GM12875 (cell line): ENCODE measurements around the gene MAP3K10.

Experiments
- H3K4me3 ChIP-seq: one replicate; pipeline ENCODE4 v1.5.1; 2011; ENCODE audit warnings: low read depth, low read length, control low read depth
- TF ChIP-seq, protein P1 (sequence below): IDR thresholded peaks from 2 replicates; pipeline ENCODE4 v1.5.1; 2011; ENCODE audit warnings: low read depth, mild to moderate bottlenecking, control low read depth, inconsistent platforms, low read length, moderate library complexity, borderline replicate concordance; ENCODE audit not compliant: insufficient read depth

MAP3K10 gene

DNA sequence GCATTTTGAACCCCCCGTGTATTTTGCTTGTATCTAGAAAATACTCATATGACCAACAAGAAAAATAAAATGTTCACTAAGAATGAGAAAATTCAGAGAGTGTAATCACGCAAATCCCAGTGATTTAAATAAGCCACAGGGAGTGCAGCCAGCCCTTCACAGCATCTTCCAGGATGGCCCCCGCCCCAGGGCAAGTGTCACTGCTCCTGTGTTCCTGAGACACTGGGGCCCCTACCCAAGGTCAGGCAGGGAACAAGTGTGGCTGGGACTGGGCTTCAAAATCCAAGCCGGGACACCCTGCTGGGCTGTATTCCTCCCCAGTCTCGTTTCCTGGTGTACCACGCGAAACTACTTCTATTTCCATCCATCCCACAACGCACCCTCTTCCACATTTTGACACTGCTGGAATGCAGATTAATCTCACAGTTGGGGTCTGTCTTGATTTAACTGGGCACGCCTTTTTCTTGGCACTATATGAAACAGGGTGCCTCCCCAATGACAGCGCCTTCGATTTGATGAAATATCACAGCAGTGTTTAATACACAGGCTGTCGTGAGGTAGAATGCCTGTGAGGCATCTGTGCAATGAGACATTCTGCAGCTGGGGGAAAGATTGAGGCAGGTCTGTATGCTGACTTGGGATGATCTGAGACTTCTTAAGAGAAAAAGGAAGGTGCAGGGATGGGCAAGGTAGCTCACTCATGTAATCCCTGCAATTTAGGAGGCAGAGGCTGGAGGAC is 53.5 kb downstream of the MAP3K10 start:
- no peak overlapping the region for H3K4me3 ChIP-seq
- TF ChIP-seq, protein P1, sequence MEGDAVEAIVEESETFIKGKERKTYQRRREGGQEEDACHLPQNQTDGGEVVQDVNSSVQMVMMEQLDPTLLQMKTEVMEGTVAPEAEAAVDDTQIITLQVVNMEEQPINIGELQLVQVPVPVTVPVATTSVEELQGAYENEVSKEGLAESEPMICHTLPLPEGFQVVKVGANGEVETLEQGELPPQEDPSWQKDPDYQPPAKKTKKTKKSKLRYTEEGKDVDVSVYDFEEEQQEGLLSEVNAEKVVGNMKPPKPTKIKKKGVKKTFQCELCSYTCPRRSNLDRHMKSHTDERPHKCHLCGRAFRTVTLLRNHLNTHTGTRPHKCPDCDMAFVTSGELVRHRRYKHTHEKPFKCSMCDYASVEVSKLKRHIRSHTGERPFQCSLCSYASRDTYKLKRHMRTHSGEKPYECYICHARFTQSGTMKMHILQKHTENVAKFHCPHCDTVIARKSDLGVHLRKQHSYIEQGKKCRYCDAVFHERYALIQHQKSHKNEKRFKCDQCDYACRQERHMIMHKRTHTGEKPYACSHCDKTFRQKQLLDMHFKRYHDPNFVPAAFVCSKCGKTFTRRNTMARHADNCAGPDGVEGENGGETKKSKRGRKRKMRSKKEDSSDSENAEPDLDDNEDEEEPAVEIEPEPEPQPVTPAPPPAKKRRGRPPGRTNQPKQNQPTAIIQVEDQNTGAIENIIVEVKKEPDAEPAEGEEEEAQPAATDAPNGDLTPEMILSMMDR, result no peak

DNA sequence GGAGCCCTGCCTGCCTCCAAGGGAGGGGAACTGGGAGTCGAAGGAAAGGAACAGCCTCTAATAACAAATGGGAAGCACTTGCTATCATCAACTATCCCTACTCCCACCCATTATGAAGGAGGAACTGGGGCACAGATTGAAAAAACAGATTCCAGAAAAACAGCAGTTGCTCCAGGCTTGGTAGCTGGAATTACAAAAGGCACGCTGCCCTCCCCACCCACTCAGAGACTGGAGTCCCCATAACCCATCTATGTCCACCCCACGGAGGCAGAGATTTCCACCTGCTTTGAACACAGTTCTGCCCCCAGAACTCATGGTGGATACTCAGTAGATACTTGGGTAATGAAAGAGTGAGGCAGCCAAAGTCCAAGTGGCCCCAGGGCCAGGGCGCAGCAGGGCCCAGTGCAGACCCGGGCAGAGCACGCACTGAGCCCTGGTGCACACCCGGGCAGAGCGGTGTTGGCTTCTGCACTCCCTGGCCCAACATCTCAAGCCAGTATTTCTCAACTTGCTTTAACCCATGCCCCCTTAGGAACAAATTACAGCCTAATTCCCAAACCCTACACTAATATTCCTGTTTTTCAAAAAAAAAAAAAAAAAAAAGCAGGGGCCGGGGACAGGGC is 54.4 kb downstream of the MAP3K10 start:
- TF ChIP-seq, protein P1, result no peak
- no peak overlapping the region for H3K4me3 ChIP-seq

DNA sequence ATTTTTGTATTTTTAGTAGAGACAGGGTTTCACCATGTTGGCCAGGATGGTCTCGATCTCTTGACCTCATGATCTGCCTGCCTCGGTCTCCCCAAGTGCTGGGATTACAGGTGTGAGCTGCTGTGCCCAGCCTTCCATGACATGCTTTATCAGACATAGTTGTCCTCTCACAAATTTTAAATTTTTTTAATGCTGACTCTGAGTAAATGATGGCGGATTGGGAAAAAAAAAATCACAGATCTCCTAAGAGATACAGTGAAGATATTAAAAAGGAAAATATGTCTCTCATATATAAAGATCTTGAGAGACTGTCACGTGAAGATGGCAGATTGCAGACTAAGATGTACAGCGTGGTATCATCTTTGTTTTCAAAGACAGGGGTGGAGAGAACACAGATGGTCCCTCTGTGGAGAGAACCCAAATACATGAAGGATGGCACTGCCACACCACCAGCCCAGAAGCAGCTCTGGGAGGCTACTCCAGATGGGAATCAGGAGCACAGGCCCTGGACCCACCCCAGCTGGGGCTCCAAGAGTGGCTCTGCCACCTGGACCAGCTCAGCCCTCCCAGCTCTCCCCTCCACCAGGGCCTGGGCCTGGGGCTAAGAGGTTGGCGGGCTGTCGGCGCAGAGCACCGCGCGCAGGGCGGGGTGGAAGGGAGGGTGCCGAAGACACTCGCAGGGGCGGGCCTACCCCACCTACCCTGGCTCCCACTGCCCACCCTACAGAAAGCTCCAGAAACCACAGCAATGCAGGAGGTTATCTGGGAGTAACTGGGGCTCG is 55.3 kb downstream of the MAP3K10 start:
- H3K4me3 ChIP-seq, result no peak overlapping the region
- TF ChIP-seq, protein P1, result no peak

DNA sequence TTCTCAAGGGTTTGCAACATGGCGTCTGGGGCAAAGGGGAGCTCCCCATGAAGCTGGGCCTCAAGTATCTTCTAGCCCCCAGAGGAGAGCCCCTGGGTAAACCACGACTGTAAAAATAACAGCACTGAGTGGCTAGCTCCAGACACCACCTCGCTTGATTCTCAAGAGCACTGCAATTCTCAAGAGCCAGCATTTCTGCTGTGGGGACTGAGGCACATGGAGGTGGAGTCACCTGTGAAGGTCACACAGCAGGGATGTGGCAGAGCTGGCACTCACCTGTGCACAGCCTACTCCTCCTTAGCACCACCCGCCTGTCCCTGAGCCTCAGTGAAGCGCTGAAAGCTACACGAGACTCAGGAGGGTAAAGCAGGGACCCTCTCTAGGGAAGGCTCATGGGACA is 56.0 kb downstream of the MAP3K10 start:
- no peak overlapping the region for H3K4me3 ChIP-seq
- TF ChIP-seq, protein P1, result no peak

DNA sequence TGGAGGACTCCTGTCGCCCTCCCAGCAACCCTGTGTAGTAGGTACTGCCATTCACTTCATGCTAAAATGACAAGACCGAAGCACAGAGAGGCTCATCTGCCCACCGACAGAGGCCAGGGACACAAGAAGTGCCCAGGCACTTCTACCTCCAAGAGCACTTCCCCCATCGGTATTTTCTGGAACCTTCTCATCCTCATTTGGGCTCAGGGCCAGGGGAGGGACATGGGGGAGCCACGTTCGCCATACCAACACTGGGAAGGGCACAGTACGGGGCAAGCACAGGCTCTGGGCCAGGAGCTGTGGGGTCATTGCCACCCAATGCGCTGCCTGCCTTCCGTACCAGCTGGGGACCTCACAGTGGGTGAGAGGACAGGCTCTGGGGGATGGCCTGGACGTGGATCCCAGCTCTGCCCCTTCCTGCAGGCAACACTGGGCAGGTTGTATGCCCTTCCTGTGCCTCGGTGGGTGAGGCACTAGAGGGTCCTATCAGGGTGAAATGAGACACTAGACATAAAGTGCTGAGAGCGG is 56.6 kb downstream of the MAP3K10 start:
- TF ChIP-seq, protein P1, result no peak
- no peak overlapping the region for H3K4me3 ChIP-seq

DNA sequence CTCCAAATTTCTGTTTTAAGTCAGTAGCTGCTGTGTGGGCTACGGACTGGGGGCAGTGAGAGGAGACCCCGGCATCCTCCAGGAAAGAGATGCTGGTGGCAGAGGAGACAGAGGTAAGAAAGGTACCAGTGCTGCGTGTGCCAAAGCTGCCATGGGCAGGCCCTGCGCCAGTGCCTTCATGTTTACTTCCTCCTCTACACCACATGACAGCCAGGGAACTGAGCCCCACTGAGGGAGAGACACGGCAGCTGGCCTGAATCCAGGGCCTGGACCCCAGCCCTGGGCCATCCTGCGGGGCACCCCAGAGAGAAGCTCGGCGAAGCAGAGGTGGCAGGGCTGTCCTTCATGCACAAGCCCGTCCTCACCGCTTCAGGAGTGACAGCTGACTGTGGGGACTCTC is 58.0 kb downstream of the MAP3K10 start:
- TF ChIP-seq, protein P1, result no peak
- H3K4me3 ChIP-seq, result no peak overlapping the region

DNA sequence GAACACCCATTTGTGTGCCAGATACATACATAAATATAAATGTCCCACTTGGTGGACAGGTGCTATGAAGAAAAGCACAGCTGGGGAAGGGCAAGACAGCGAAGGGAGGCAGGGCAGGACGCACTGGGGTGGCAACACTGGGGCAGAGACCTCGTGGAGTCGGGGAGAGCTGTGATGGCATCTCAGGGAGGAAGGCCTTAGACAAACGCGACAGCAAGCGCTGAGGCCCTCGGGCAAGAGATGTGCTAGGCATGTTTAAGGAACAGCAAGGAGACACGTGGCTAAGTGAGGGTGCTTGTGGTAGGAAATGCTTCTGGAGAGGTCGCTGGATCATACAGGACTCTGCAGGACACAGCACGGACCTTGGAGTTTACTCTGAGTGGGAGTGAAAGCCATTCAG is 58.6 kb downstream of the MAP3K10 start:
- H3K4me3 ChIP-seq, result no peak overlapping the region
- TF ChIP-seq, protein P1, result no peak
